ENCODE results near the gene HJURP. TPM values are rescaled to one million over a fixed set of nuclear protein-coding genes. Genes with fewer than 3 reads are reported as not detected.
A peak's percentile ranks its signal among the peaks of the same experiment; 100 is the strongest.

HJURP gene
- total and polyA plus RNA-seq, 2 donors (not counting 1 experiment from before 2014, with no cell fraction given) = 5.8 to 6.2 TPM

GRCh38 chr2:233865838-233866237 lies 11.5 kb upstream of the HJURP start:
- Histone ChIP-seq H3K4me2 (ENCODE audit: extremely low read depth, insufficient read depth, low read length) (no peak overlapping the region), H2AFZ (ENCODE audit: low read length) (no peak overlapping the region), H3K79me2 (ENCODE audit: control insufficient read depth, insufficient read depth, low read length) (no peaks in the 10 kb centered on the region), H3K9me3 (ENCODE audit: control insufficient read depth, insufficient read depth, low read depth, low read length) (no peaks in the 10 kb centered on the region), H3K27me3 (ENCODE audit: control insufficient read depth, insufficient read depth, low read length) (no peaks in the 10 kb centered on the region), H3K27ac (ENCODE audit: insufficient read depth, low read length) (no peak overlapping the region), H3K4me3 (replicated peaks in 1 of 4; ENCODE audit: control extremely low read depth in 1 of 4, insufficient read depth in 1 of 4, low read depth in 3 of 4, low read length in 4 of 4) (no peak overlapping the region), H3K36me3 (ENCODE audit: control insufficient read depth, insufficient read depth, low read length) (peaks cover 3% of the 10 kb centered on the region), H4K20me1 (ENCODE audit: control insufficient read depth, extremely low read depth, insufficient read depth, low read length) (no peaks in the 10 kb centered on the region), H3K9ac (ENCODE audit: insufficient read depth, low read length) (no peak overlapping the region), H3K4me1 (ENCODE audit: control insufficient read depth, extremely low read depth, insufficient read depth, low read length) (no peaks in the 10 kb centered on the region)
- TF ChIP-seq EZH2 (IDR thresholded peaks at IDR 0.05; ENCODE audit: low read length, missing control alignments) = no peak
- peak in 1 of 2 donors; percentile 9 for TF ChIP-seq CTCF (conservative IDR thresholded peaks at IDR 0.05 in 1 of 2, IDR thresholded peaks at IDR 0.05 in 1 of 2; ENCODE audit: low read depth in 1 of 2, low read length in 2 of 2)
- DNase-seq (ENCODE audit: low read depth in 2 of 2) = no peak

GRCh38 chr2:233862261-233862768 lies 8.0 kb upstream of the HJURP start:
- Histone ChIP-seq H3K36me3 (ENCODE audit: control insufficient read depth, insufficient read depth, low read length) (peaks cover 3% of the 10 kb centered on the region), H3K4me2 (ENCODE audit: extremely low read depth, insufficient read depth, low read length) (no peak overlapping the region), H3K9me3 (ENCODE audit: control insufficient read depth, insufficient read depth, low read depth, low read length) (no peaks in the 10 kb centered on the region), H3K79me2 (ENCODE audit: control insufficient read depth, insufficient read depth, low read length) (no peaks in the 10 kb centered on the region), H3K27ac (ENCODE audit: insufficient read depth, low read length) (no peak overlapping the region), H4K20me1 (ENCODE audit: control insufficient read depth, extremely low read depth, insufficient read depth, low read length) (no peaks in the 10 kb centered on the region), H3K4me1 (ENCODE audit: control insufficient read depth, extremely low read depth, insufficient read depth, low read length) (no peaks in the 10 kb centered on the region), H2AFZ (ENCODE audit: low read length) (no peak overlapping the region), H3K9ac (ENCODE audit: insufficient read depth, low read length) (no peak overlapping the region), H3K4me3 (replicated peaks in 1 of 4; ENCODE audit: control extremely low read depth in 1 of 4, insufficient read depth in 1 of 4, low read depth in 3 of 4, low read length in 4 of 4) (no peak overlapping the region), H3K27me3 (ENCODE audit: control insufficient read depth, insufficient read depth, low read length) (no peaks in the 10 kb centered on the region)
- TF ChIP-seq CTCF (conservative IDR thresholded peaks at IDR 0.05 in 1 of 2, IDR thresholded peaks at IDR 0.05 in 1 of 2; ENCODE audit: low read depth in 1 of 2, low read length in 2 of 2) = no peak
- TF ChIP-seq EZH2 (IDR thresholded peaks at IDR 0.05; ENCODE audit: low read length, missing control alignments) = no peak
- DNase-seq (ENCODE audit: low read depth in 2 of 2) = no peak

GRCh38 chr2:233858331-233858730 lies 4.0 kb upstream of the HJURP start:
- H3K9me3 ChIP-seq (ENCODE audit: control insufficient read depth, insufficient read depth, low read depth, low read length) = no peaks in the 10 kb centered on the region
- no peaks in the 10 kb centered on the region for H3K36me3 ChIP-seq (ENCODE audit: control insufficient read depth, insufficient read depth, low read length)
- no peak overlapping the region for H2AFZ ChIP-seq (ENCODE audit: low read length)
- H3K79me2 ChIP-seq (ENCODE audit: control insufficient read depth, insufficient read depth, low read length) = peaks cover 10% of the 10 kb centered on the region
- H3K9ac ChIP-seq (ENCODE audit: insufficient read depth, low read length) = no peak overlapping the region
- H3K4me2 ChIP-seq (ENCODE audit: extremely low read depth, insufficient read depth, low read length) = no peak overlapping the region
- H4K20me1 ChIP-seq (ENCODE audit: control insufficient read depth, extremely low read depth, insufficient read depth, low read length) = no peaks in the 10 kb centered on the region
- TF ChIP-seq EZH2 (IDR thresholded peaks at IDR 0.05; ENCODE audit: low read length, missing control alignments) (no peak), CTCF (conservative IDR thresholded peaks at IDR 0.05 in 1 of 2, IDR thresholded peaks at IDR 0.05 in 1 of 2; ENCODE audit: low read depth in 1 of 2, low read length in 2 of 2) (no peak)
- peaks cover 3% of the 10 kb centered on the region for H3K4me1 ChIP-seq (ENCODE audit: control insufficient read depth, extremely low read depth, insufficient read depth, low read length)
- no peak overlapping the region for H3K4me3 ChIP-seq (replicated peaks in 1 of 4; ENCODE audit: control extremely low read depth in 1 of 4, insufficient read depth in 1 of 4, low read depth in 3 of 4, low read length in 4 of 4)
- no peaks in the 10 kb centered on the region for H3K27me3 ChIP-seq (ENCODE audit: control insufficient read depth, insufficient read depth, low read length)
- no peak overlapping the region for H3K27ac ChIP-seq (ENCODE audit: insufficient read depth, low read length)
- no peak for DNase-seq (ENCODE audit: low read depth in 2 of 2)
